IPS DF 4.7 (cell line): ENCODE results near the gene ARHGAP24.
"Not testable (repeated sequence)": the region's sequence is repeated elsewhere in the genome, so short reads cannot be mapped to it uniquely, and the experiment has no call there.

ENCODE experiments used
- DNase-seq: peaks from one replicate; pipeline ENCODE4 v3.0.0-alpha.2; 2013; ENCODE audit warnings: low spot score; ENCODE audit errors: extremely low read depth

The ARHGAP24 gene

DNA sequence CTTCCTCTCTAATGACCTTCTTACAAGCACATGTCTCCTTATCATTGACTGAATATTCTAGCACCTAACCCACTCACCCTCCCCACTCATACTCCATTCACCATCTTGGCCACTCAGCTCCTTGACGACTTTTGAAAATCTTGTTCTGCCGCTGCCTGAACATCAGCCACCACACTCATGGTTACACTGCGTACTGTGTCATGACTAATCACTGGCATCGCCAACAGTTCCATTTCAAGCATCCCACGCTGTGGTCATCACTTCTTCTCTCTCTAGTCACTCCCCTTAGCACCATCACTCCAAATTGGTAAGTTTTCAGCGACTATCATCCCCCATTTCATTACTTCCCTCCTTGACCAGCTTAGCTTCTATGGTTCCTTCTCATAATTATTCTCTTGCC is 532.1 kb downstream of the ARHGAP24 start:
- DNase-seq: no peak

DNA sequence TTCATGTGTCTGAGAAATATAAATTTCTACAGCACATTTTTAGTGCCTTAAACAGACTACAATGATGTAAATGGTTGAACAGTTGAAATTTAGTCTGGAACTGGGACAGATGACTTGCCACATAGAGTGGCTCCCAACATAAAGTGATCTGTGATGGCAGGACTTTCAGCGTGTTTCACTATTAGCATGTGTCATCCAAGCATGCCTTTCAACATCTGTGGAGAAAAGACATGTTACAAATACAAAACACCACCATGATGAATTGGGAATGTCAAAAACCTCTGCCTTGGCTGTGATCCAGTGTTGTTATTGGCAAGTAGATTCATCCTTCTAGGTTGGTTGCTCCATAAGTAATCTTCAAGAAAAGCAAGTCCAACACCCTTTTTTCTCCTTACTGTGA is 536.2 kb downstream of the ARHGAP24 start:
- no peak for DNase-seq

DNA sequence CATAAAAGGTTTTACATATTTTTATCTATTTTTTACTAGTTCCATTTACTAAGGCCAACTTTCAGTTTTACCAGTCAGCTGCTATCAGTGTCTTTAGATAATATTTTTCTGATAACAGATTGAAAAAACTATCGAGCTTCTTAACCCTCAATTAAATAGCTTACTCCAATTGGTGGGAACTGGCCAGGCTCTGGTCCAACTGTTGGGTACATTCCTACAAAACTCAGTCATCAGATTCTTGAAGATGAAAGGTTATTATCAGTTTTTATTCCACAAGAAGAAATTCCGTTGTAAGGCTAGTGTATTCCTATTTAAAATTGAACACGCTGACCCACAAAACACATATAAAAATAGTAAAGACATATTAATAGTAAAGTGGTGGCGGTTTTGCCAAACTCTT is 538.7 kb downstream of the ARHGAP24 start:
- no peak for DNase-seq

DNA sequence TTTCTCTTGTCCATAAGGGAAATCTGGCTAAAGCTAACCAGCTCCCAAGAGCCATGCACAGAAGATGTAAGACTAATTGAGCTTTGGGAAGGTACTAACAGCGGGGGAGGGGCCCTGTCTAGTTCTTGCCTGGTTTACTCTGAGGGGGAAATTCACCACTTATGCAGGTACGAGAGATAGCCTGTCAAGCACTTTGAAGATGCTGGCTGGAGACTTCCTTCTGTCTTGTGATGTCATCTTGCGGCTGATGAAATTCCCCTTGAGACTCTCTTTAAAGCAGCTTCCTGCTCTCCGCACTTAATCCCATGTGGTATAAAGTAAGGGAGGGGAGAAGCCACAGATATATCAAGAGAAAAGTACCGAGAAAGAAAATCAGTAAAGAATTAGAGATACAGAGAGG is 539.6 kb downstream of the ARHGAP24 start:
- peak; percentile 9 for DNase-seq

DNA sequence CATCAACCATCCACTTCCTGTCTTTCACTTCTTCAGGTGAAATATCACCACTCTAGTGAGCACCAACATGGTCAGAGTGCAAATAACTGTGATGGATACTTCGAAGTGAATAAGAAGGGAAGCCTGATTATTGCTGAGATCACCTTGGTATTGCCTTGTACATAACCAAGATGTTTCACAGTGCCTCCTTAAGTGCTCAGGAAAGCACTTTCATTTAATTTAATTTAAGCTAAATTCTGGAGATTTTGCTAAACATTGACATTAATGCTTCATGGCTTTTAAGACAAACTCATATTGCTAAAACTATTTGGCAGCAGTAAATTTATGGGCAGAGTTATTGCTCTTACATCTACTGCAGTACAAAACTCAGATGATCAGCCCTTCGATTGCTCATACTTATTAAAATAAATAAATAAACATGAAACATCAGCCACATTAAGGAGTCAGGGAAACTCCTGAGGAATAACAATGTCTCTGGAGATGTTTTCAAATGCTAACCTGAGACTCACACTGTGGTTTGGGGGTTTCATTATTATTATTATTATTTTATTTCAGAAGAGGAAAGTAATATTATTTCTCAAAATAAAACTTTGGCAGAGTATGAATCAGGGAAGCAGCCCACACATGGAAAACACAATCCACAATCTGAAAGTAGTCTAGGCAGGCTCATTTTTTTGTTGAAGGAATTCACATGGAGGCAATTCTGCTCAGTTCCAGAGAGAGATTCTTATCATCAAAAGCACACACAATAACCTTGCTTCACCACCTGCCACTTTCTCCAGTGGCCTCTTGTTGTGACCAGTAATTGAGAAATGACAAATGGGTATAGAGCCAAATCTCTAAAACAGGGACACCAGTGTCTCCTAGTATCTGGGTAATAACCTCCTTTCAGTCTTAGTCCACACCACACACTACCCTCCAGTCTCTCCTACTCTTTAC is 540.7 kb downstream of the ARHGAP24 start:
- no peak for DNase-seq

DNA sequence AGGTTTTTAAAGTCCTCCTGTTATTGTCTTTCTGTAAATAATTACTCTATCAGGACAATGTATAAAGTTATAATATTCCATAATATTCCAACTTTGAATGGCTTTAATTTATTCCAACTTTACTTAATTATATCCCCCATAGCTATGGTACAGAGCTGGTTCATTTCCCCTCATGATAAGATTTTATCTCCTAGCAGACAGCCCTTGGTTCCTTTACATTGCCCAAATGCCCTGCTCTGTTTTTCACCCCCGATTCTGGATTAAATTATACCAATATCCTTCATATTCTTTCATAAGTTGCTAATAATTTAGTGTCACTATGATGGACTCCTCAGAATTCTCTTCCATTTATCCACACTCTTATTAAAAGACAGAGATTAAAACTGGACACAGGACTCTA is 544.4 kb downstream of the ARHGAP24 start:
- no peak for DNase-seq

DNA sequence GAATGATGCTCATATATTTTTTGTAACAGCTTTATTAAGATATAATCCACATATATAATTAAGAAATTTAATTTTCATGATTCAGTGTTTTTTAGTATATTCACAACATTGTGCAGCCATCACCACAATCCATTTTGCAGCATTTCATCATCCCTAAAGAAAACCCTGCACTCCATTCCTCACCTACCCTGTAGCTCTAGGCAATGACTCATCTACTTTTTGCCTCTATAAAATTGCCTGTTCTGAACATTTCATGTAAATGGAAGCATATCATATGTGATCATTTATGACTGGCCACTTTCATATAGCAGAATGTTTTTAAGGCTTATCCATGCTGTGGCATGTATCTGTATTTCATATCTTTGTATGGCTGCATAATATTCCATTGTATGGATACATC is 545.0 kb downstream of the ARHGAP24 start:
- DNase-seq: no peak

DNA sequence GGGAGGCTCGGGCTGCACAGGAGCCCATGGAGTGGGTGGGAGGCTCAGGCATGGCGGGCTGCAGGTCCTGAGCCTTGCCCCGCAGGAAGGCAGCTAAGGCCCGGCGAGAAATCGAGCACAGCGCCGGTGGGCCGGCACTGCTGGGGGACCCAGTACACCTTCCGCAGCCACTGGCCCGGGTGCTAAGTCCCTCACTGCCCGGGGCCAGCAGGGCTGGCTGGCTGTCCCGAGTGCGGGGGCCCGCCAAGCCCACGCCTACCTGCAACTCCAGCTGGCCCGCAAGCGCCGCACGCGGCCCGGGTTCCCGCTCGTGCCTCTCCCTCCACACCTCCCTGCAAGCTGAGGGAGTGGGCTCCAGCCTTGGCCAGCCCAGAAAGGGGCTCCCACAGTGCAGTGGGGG is 546.7 kb downstream of the ARHGAP24 start:
- not testable (repeated sequence) for DNase-seq

DNA sequence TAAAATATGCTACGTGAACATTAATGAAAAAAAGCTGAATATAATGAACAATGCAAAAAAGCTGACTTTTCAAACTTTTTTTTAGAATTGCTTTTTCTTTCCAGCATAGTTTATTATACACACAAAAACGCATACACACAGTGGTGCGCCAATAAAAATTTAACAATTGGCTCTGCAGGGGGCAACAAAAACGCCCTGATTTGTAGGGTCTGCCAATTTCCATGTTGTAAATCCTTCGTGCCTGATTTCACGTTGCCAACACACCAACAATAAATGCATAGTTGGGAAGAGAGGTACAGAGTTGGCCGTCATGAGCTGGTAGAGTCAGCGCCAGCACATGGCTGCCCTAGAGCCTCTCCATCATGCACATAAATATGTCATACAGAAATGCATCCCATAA is 551.8 kb downstream of the ARHGAP24 start:
- no peak for DNase-seq

DNA sequence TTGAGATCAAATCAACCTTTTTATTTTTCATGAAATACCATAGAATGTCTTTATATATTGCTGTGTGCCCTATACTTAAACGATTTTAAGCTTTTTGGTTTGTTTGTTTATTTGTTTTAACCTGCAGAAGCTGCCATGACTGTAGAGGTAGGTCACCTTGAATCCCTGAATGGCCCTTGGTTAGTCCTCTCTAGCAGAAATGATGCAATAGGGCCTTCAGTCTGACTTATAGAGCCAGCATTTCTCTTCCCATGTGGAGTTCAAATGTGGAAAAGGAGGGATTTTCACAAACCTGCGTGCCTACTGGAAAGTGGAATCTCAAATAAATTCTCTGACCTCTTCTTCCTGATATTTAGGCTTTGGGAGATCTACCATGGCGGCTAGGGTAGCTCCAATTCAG is 557.0 kb downstream of the ARHGAP24 start:
- DNase-seq: no peak

DNA sequence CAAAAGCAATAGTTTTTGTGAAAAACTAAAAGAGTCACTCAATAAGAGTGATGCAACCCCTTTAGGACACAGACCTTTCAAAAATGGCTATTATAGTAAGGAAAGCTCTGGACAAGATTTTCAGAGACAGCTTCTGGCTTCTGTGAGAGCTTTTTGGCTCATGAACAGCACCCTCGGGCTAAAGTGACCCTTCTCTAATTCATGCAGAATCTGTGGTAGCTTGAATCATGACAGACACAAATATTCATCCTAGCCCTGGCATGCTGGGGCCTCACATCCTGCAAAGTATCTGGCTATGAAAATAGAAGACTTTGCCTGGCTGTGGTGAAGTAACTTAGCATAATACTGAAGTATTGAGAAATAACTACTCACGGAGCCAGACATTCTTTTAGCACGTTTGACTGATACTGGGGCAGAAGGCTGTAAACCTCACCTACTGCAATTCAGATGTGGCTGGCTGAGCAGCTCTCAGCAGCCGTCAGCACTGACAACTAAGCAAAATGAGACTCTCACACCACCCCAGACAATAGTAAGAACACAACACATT is 557.6 kb downstream of the ARHGAP24 start:
- DNase-seq: no peak

DNA sequence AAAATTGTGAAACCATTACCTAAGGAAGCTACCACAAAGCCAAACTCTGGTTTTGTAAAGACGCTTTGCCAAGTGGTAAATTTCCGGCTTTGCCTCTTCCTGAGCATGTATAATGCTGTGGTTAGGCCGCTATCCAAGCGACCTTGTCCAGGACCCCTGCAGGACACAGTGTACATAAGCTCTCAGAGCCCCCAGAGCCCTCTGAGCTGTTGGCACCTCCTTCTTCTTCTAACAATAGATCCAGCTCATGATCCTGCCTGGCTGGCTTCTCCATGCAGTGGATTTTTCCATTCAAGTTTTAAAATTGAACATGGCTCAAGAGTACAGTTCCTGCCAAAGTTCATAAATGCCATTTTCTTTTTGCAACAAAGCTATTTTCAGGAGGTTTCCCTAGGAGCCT is 558.2 kb downstream of the ARHGAP24 start:
- DNase-seq: no peak

DNA sequence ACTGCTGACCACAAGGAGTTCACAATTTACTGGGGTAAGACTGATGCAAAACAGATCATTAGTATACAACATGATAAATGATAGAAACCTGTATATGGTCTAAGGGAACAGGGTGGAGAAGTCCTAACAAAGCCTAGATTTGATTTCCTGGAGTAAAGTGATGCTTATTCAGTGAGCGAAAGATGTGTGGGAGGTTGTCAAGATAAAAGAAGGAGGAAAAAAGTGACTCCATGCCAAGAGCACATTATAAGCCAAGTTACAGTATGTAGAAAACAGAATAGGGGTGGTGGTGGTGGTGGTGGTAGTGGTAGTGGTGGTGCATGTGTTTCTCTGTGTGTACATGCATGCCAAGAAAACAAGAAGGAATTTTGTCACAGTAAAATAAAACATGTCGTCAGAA is 559.7 kb downstream of the ARHGAP24 start:
- DNase-seq: no peak

DNA sequence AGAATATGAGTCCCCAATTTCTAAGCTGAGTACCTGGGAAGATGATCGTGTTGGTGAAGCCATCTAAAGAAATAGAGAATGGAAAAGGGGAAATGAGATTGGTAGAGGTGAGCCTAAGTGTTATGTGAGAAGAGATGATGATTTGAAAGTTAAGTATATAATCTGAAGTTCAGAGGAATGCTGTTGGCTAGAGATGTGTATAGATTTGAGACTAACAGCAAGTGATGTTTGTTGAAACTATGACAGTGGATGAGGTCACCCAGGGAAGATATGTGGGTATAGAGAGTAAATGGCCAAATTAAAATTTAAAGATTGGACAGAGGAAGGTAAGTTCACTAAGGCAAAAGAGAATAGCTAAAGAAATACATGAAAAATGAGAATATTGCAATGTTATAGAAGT is 560.7 kb downstream of the ARHGAP24 start:
- no peak for DNase-seq

DNA sequence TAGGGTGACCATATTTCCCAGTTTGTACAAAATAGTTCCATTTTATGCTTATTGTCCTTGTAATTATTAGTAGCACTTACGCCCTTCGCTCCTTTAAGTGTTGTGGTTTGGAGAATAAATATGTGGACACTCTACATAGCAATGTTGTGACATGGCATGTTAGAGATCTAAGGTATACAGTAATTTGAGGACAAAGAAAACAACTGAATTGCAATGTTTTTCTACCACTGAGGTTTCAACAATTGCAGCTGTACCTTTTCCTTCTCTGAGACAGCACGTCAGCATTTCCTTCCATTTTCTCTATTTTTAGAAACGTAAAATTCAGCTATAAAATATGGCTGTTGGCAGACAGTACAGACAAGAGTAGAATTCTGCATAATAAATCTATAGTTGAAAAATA is 561.8 kb downstream of the ARHGAP24 start:
- DNase-seq: no peak

DNA sequence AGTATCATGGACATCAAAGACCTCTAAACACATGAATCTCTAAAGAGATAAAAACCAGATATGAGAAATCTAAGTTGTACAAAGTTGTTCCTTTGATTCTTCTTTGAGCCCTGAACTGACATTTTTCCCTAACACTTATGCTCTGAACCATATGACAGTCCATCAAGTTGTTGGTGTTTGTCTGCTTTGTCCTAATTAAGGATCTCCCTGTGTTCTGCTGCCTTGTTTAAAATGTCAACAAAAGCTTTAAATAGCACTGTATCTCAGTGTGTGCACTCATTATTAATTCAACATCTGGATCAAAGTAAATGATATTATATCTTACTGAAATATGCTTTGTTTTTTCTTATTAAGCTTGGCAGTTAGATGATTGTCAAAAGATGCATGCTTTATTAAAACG is 563.1 kb downstream of the ARHGAP24 start:
- DNase-seq: no peak

DNA sequence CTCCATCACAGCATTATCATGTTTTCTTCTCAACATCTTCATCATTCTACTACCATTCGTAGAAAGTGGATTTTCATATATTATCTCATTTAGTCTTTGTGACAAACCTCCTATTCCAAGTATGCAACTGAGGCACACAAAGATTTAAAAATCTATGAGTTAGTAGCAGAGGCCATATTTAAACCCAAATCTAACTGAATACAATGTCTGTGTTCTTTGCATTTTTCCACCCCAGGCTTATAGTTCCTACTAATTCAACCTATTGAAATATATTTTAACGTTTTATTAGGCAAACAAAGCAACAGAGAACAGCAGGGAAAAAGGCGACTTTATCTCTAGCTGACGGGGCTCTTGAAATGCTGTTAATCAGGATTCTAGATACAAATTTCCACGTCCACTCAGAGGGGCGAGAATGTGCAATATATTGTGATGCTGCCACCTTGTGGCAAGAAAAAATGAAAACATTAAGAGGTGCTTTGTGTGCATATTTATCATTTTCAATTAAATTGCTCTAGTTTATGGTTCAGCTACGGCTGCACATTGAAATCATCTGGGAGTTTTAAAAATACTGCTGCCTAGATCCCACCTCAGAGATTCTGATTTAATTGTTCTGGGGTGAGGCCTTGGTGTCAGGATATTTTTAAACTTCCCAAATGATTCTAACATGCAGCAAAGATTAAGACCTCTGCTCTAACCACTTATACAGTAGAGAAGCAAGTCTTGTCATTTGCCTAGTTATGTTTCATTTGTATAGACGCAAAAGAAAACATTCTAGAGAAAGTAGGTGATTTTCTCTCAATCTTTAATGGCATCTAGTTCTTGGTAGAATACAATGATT is 569.0 kb downstream of the ARHGAP24 start:
- no peak for DNase-seq

DNA sequence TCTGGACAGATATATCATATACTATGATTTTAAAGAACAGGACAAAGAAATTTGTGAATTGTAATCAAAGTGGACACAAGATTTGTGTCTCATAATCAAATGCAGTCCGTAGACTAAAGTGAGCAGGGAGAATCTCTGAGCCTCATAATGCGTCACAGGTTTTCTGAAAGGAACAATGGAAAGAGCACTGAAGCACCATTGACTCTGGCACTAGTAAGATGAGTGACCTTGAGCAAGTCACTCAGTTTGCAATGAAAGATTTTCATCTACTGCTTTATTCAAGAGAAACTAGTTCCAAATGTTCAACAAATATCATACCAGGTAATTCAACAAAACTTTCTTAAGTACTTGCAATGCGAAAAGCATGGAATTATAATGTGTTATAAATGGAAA is 569.6 kb downstream of the ARHGAP24 start:
- DNase-seq: no peak

DNA sequence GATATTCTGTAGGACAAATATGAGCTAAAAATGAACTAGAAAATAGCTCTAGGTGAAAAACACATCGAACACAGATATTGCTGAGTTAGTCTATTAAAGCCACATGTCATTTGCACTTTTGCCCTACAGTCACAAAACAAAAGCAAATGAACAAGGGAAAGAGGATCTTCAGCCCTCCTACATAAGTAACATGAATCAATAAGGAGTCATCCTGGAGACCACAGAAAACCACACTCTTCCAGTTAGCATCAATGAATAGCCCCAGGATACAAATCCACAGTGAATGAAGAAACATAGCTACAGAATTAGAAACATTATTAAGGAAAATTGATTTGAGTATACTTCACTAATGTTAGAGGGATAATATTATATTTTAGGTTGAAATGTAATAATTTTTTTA is 573.5 kb downstream of the ARHGAP24 start:
- no peak for DNase-seq

DNA sequence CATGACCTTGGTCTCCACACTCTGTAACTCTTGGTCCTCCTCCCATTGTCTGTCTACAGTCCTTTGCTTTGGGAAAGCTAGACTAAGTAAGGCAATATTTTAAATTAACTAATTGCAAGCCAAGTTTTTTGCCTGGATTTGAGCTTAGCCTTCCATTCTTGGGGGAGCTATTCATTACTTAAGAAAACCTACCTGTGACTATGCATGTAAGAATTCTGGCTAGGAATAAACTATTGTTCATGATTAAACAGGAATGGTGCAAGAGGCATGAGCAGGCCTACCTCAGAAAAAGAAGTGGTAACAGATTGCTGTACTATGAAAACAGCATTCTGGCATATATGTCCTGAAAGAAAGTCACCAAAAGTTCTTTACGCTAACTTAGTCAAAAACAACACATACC is 575.5 kb downstream of the ARHGAP24 start:
- DNase-seq: no peak
